HG02981 (cell line): ENCODE data around the gene MIGA1.
"Not testable (repeated sequence)": the region's sequence is repeated elsewhere in the genome, so short reads cannot be mapped to it uniquely, and the experiment has no call there.

Experiments
- ATAC-seq: cut with Tn5 transposase; IDR thresholded peaks from one replicate; pipeline ENCODE4 v1.9.1; 2021; ENCODE audit warnings: mild to moderate bottlenecking, moderate library complexity; ENCODE audit not compliant: unreplicated experiment

The MIGA1 gene

GRCh38 chr1:77796695-77797405 is 17.4 kb downstream of the MIGA1 start:
- ATAC-seq: no peak

- no peak for ATAC-seq
These were observed 18.5 kb downstream of the MIGA1 start for GRCh38 chr1:77797991-77798390.

GRCh38 chr1:77802026-77802425 is 22.6 kb downstream of the MIGA1 start:
- no peak for ATAC-seq

- no peak for ATAC-seq
These were observed 23.9 kb downstream of the MIGA1 start for GRCh38 chr1:77803371-77803770.

GRCh38 chr1:77809787-77810462 is 30.5 kb downstream of the MIGA1 start:
- not testable (repeated sequence) for ATAC-seq

- not testable (repeated sequence) for ATAC-seq
These were observed 32.1 kb downstream of the MIGA1 start for GRCh38 chr1:77811589-77811988.

- ATAC-seq: no peak
These were observed 38.1 kb downstream of the MIGA1 start for GRCh38 chr1:77817368-77818209.

GRCh38 chr1:77820121-77820520 is 40.7 kb downstream of the MIGA1 start:
- ATAC-seq: no peak

GRCh38 chr1:77824079-77824478 is 44.6 kb downstream of the MIGA1 start:
- no peak for ATAC-seq

GRCh38 chr1:77824694-77825093 is 45.2 kb downstream of the MIGA1 start:
- no peak for ATAC-seq

- ATAC-seq: no peak
These were observed 45.8 kb downstream of the MIGA1 start for GRCh38 chr1:77825131-77825709.

GRCh38 chr1:77826851-77827250 is 47.4 kb downstream of the MIGA1 start:
- not testable (repeated sequence) for ATAC-seq

- no peak for ATAC-seq
These were observed 48.6 kb downstream of the MIGA1 start for GRCh38 chr1:77828098-77828497.

- no peak for ATAC-seq
These were observed 50.4 kb downstream of the MIGA1 start for GRCh38 chr1:77829851-77830250.

GRCh38 chr1:77830946-77831345 is 51.5 kb downstream of the MIGA1 start:
- no peak for ATAC-seq

- ATAC-seq: no peak
These were observed 52.1 kb downstream of the MIGA1 start for GRCh38 chr1:77831566-77831965.

GRCh38 chr1:77831976-77832711 is 52.7 kb downstream of the MIGA1 start:
- ATAC-seq: no peak

- ATAC-seq: no peak
These were observed 53.5 kb downstream of the MIGA1 start for GRCh38 chr1:77832901-77833300.

GRCh38 chr1:77833521-77834100 is 54.2 kb downstream of the MIGA1 start:
- ATAC-seq: no peak

- ATAC-seq: no peak
These were observed 55.4 kb downstream of the MIGA1 start for GRCh38 chr1:77834771-77835334.
